Measurements from ENCODE around the gene PMEL.
A peak's percentile ranks its signal among the peaks of the same experiment; 100 is the strongest.

Gene PMEL

DNA sequence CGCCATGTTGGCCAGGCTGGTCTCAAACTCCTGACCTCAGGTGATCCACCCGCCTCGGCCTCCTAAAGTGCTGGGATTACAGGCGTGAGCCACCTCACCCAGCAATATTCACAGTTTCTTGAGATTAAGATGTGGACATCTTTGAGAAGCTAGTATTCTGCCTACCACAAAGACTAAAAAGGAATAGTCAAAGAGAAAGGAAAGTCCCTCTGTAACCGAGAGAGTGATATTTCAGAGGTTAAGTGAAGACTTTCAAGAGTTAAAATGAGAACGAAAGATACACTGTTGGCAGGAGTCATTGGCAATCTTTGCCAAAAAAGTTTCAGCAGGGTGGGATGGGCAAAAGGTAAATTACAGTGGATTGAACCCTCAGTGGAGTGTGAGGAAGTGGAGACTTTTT is 19.3 kb downstream of the PMEL start:
- Histone ChIP-seq H3K9me3 (ENCODE audit: severe bottlenecking) (no peaks in the 10 kb centered on the region), H3K27ac (ENCODE audit: poor library complexity, severe bottlenecking) (no peak overlapping the region)

DNA sequence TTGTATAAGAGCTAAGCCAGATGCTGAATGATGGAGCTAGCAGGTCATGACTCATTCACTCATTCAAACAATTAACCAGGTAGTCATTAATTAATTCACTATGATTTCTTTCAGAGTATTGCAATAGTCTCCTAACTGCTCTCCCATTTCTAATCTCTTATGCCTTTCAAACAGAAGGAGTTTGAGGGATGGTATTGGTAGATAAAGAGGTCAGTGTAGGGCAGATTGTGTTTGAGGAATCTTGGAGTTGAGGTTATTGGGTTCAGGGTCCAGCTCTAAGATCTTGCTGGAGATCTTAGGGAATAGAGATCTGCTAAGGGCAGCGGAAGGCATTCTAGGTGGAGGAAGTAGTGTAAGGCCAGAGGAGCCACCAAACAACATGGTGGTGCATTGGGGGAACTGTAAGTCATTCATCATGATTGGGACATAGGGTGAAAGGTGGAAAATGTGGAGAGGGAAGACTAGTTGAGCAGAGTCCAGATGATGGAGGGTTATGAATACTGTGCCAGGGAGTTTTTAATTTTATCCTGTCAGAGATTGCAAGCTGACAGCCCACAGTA is 23.2 kb downstream of the PMEL start:
- Histone ChIP-seq H3K4me3 (ENCODE audit: severe bottlenecking) (no peak overlapping the region), H3K27ac (ENCODE audit: poor library complexity, severe bottlenecking) (no peak overlapping the region), H3K36me3 (ENCODE audit: low read depth) (peaks cover 97% of the 10 kb centered on the region), H3K4me1 (ENCODE audit: insufficient read depth, poor library complexity, severe bottlenecking) (peaks cover 25% of the 10 kb centered on the region), H3K27me3 (ENCODE audit: insufficient read depth, poor library complexity, severe bottlenecking) (no peaks in the 10 kb centered on the region), H3K9me3 (ENCODE audit: severe bottlenecking) (no peaks in the 10 kb centered on the region)
- DNase-seq (ENCODE audit: low spot score), result no peak
- TF ChIP-seq, protein P1, sequence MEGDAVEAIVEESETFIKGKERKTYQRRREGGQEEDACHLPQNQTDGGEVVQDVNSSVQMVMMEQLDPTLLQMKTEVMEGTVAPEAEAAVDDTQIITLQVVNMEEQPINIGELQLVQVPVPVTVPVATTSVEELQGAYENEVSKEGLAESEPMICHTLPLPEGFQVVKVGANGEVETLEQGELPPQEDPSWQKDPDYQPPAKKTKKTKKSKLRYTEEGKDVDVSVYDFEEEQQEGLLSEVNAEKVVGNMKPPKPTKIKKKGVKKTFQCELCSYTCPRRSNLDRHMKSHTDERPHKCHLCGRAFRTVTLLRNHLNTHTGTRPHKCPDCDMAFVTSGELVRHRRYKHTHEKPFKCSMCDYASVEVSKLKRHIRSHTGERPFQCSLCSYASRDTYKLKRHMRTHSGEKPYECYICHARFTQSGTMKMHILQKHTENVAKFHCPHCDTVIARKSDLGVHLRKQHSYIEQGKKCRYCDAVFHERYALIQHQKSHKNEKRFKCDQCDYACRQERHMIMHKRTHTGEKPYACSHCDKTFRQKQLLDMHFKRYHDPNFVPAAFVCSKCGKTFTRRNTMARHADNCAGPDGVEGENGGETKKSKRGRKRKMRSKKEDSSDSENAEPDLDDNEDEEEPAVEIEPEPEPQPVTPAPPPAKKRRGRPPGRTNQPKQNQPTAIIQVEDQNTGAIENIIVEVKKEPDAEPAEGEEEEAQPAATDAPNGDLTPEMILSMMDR (IDR thresholded peaks at IDR 0.05; ENCODE audit: poor library complexity, severe bottlenecking), result no peak
- no peak for ATAC-seq (ENCODE audit: low read depth)

More for the DNA sequence above, 19.3 kb downstream of the PMEL start:
- H3K4me3 ChIP-seq (ENCODE audit: severe bottlenecking), result no peak overlapping the region
- H3K36me3 ChIP-seq (ENCODE audit: low read depth), result peaks cover 98% of the 10 kb centered on the region
- ATAC-seq (ENCODE audit: low read depth) (no peak), DNase-seq (ENCODE audit: low spot score) (no peak)
- no peaks in the 10 kb centered on the region for H3K27me3 ChIP-seq (ENCODE audit: insufficient read depth, poor library complexity, severe bottlenecking)
- TF ChIP-seq, protein P1 (IDR thresholded peaks at IDR 0.05; ENCODE audit: poor library complexity, severe bottlenecking), result no peak
- H3K4me1 ChIP-seq (ENCODE audit: insufficient read depth, poor library complexity, severe bottlenecking), result no peaks in the 10 kb centered on the region

DNA sequence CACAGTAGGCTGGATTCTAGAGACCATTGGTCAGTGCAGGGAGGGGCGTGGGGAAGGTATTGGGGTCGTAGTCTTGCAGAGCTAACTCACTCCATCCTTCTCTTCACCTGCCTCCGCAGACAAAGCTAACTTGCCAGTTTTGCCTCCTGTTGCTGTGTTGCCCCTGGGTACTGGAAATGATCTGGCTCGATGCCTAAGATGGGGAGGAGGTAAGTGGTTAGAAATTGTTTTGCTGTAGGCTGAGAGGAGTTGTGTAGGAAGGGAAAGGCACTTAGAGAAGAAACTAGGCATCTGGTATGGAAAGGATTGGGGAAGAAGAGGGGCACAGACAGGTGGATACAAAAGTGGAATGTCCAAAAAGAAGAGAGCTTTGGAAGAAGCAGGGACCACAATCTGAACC is 23.8 kb downstream of the PMEL start:
- Histone ChIP-seq H3K27me3 (ENCODE audit: insufficient read depth, poor library complexity, severe bottlenecking) (no peaks in the 10 kb centered on the region), H3K36me3 (ENCODE audit: low read depth) (peaks cover 97% of the 10 kb centered on the region), H3K9me3 (ENCODE audit: severe bottlenecking) (no peaks in the 10 kb centered on the region), H3K4me3 (ENCODE audit: severe bottlenecking) (no peak overlapping the region), H3K4me1 (ENCODE audit: insufficient read depth, poor library complexity, severe bottlenecking) (peaks cover 31% of the 10 kb centered on the region), H3K27ac (ENCODE audit: poor library complexity, severe bottlenecking) (no peak overlapping the region)
- ATAC-seq (ENCODE audit: low read depth), result no peak
- DNase-seq (ENCODE audit: low spot score), result no peak
- TF ChIP-seq, protein P1 (IDR thresholded peaks at IDR 0.05; ENCODE audit: poor library complexity, severe bottlenecking), result no peak

DNA sequence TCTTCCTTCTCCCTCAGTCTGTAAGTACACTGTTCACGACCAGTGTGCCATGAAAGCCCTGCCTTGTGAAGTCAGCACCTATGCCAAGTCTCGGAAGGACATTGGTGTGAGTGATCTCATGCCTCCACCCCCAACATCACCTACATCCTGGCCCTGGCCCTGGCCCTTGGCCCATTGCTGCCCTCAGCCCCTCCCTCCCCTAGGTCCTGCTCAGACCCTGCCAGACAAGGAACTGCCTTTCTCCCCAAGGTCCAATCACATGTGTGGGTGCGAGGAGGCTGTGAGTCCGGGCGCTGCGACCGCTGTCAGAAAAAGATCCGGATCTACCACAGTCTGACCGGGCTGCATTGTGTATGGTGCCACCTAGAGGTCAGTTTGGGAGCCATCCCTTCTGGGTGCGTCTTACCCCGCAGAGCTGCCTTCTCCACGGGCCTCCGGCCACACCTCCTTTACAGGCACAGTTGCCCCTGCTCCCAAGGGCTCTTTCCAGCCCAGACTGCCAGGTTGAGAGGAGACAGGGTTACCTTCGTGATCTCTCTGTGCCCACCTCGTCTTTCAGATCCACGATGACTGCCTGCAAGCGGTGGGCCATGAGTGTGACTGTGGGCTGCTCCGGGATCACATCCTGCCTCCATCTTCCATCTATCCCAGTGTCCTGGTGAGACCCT is 25.6 kb downstream of the PMEL start:
- Histone ChIP-seq H3K36me3 (ENCODE audit: low read depth) (peaks cover 92% of the 10 kb centered on the region), H3K4me1 (ENCODE audit: insufficient read depth, poor library complexity, severe bottlenecking) (peaks cover 35% of the 10 kb centered on the region), H3K27me3 (ENCODE audit: insufficient read depth, poor library complexity, severe bottlenecking) (no peaks in the 10 kb centered on the region), H3K9me3 (ENCODE audit: severe bottlenecking) (no peaks in the 10 kb centered on the region), H3K4me3 (ENCODE audit: severe bottlenecking) (no peak overlapping the region), H3K27ac (ENCODE audit: poor library complexity, severe bottlenecking) (peak overlapping the region; percentile 98)
- ATAC-seq (ENCODE audit: low read depth) (peak; percentile 78), DNase-seq (ENCODE audit: low spot score) (peak; percentile 80)
- TF ChIP-seq, protein P1 (IDR thresholded peaks at IDR 0.05; ENCODE audit: poor library complexity, severe bottlenecking), result peak; percentile 92
